HEK293 (cell line): Measurements from ENCODE around the gene ACP4.

Source experiments
- CTCF ChIA-PET: fragments of 350-600 bp; formaldehyde crosslinking; extraction: SDS; loops from one replicate; lab custom pipeline; 2021; ENCODE audit warnings: antibody characterized with exemption; lab: Yijun Ruan, JAX
- POLR2A ChIA-PET: fragments of 300-600 bp; formaldehyde crosslinking; extraction: SDS; loops from one replicate; lab custom pipeline; 2020; ENCODE audit warnings: antibody characterized with exemption, inconsistent platforms; lab: Yijun Ruan, JAX
- H3K27ac ChIP-seq: fragments of 200-500 bp; sonication (Bioruptor generic); 2 replicates; pipeline ENCODE4 v1.5.1; 2014; ENCODE audit warnings: low read depth, low read length, control low read depth, inconsistent platforms; ENCODE audit errors: extremely low read depth
- H3K36me3 ChIP-seq, 2 experiments: fragments of 200-500 bp in 1 of 2; sonication (Bioruptor generic) in 1 of 2; 1 replicate in 1 of 2; 2 replicates in 1 of 2; pipeline ENCODE4 v1.5.1; 2014 to 2017; ENCODE audit warnings: inconsistent platforms in 2 of 2, low read length in 2 of 2; ENCODE audit not compliant: control insufficient read depth in 2 of 2, insufficient read depth in 1 of 2
- H3K4me1 ChIP-seq: fragments of 200-500 bp; sonication (Bioruptor generic); 2 replicates; pipeline ENCODE4 v1.5.1; 2014; ENCODE audit warnings: mild to moderate bottlenecking, low read length, inconsistent platforms; ENCODE audit not compliant: control insufficient read depth, insufficient read depth
- H3K4me3 ChIP-seq: 2 replicates; pipeline ENCODE4 v1.5.1; 2011; ENCODE audit warnings: low read depth, mild to moderate bottlenecking, control low read depth, low read length, moderate library complexity
- H3K9me3 ChIP-seq: fragments of 200-500 bp; sonication (Bioruptor generic); 2 replicates; pipeline ENCODE4 v1.5.1; 2014; ENCODE audit warnings: low read depth, low read length, inconsistent platforms; ENCODE audit not compliant: control insufficient read depth, insufficient read depth
- EGR2 ChIP-seq: fragments of 450-650 bp; formaldehyde crosslinking; IDR thresholded peaks from 2 replicates; pipeline ENCODE4 v1.5.1; 2016; ENCODE audit warnings: low read depth, missing biosample characterization, missing genetic modification characterization
- ELK4 ChIP-seq: IDR thresholded peaks from 2 replicates; pipeline ENCODE4 v1.6.1; 2011; ENCODE audit warnings: mild to moderate bottlenecking, low read depth, low read length, borderline replicate concordance
- GLI2 ChIP-seq: fragments of 450-650 bp; formaldehyde crosslinking; IDR thresholded peaks from 2 replicates; pipeline ENCODE4; 2017; ENCODE audit warnings: missing biosample characterization, missing genetic modification characterization, low read depth, borderline replicate concordance
- GLIS1 ChIP-seq: fragments of 450-650 bp; formaldehyde crosslinking; IDR thresholded peaks from 2 replicates; pipeline ENCODE4 v1.5.1; 2016; ENCODE audit warnings: missing biosample characterization, missing genetic modification characterization
- GLIS2 ChIP-seq: fragments of 450-650 bp; formaldehyde crosslinking; IDR thresholded peaks from 2 replicates; pipeline ENCODE4 v1.5.1; 2016; ENCODE audit warnings: missing biosample characterization, missing genetic modification characterization
- KLF1 ChIP-seq: fragments of 450-650 bp; formaldehyde crosslinking; IDR thresholded peaks from 2 replicates; pipeline ENCODE4 v1.5.1; 2016; ENCODE audit warnings: missing biosample characterization, missing genetic modification characterization
- KLF17 ChIP-seq: fragments of 450-650 bp; formaldehyde crosslinking; IDR thresholded peaks from 2 replicates; pipeline ENCODE4 v1.5.1; 2016; ENCODE audit warnings: missing biosample characterization, missing genetic modification characterization
- OSR2 ChIP-seq: fragments of 450-650 bp; formaldehyde crosslinking; IDR thresholded peaks from 2 replicates; pipeline ENCODE4 v1.5.1; 2016; ENCODE audit warnings: missing biosample characterization, missing genetic modification characterization
- PRDM2 ChIP-seq: fragments of 450-650 bp; formaldehyde crosslinking; IDR thresholded peaks from 2 replicates; pipeline ENCODE4 v1.5.1; 2016; ENCODE audit warnings: missing biosample characterization, missing genetic modification characterization, borderline replicate concordance
- REPIN1 ChIP-seq: fragments of 450-650 bp; formaldehyde crosslinking; IDR thresholded peaks from 2 replicates; pipeline ENCODE4 v1.5.1; 2017; ENCODE audit warnings: missing biosample characterization, missing genetic modification characterization, low read depth
- REST ChIP-seq: fragments of 450-650 bp; formaldehyde crosslinking; IDR thresholded peaks from 2 replicates; pipeline ENCODE4 v1.5.1; 2016; ENCODE audit warnings: missing biosample characterization, missing genetic modification characterization
- ZBTB48 ChIP-seq: fragments of 450-650 bp; formaldehyde crosslinking; IDR thresholded peaks from 2 replicates; pipeline ENCODE4 v1.5.1; 2016; ENCODE audit warnings: missing biosample characterization, missing genetic modification characterization
- ZBTB7A ChIP-seq: fragments of 450-650 bp; formaldehyde crosslinking; IDR thresholded peaks from 2 replicates; pipeline ENCODE4 v1.5.1; 2016; ENCODE audit warnings: low read depth, missing biosample characterization, missing genetic modification characterization
- ZFHX2 ChIP-seq: fragments of 450-650 bp; formaldehyde crosslinking; conservative IDR thresholded peaks from 2 replicates; pipeline ENCODE4 v1.5.1; 2016; ENCODE audit warnings: missing biosample characterization, missing genetic modification characterization
- ZNF132 ChIP-seq: fragments of 450-650 bp; formaldehyde crosslinking; IDR thresholded peaks from 2 replicates; pipeline ENCODE4 v1.5.1; 2017; ENCODE audit warnings: missing biosample characterization, missing genetic modification characterization, borderline replicate concordance
- ZNF157 ChIP-seq: fragments of 450-650 bp; formaldehyde crosslinking; IDR thresholded peaks from 2 replicates; pipeline ENCODE4 v1.5.1; 2016; ENCODE audit warnings: missing biosample characterization, missing genetic modification characterization
- ZNF223 ChIP-seq: fragments of 450-650 bp; formaldehyde crosslinking; IDR thresholded peaks from 2 replicates; pipeline ENCODE4 v1.5.1; 2016; ENCODE audit warnings: missing biosample characterization, missing genetic modification characterization
- ZNF398 ChIP-seq: fragments of 450-650 bp; formaldehyde crosslinking; IDR thresholded peaks from 2 replicates; pipeline ENCODE4 v1.5.1; 2017; ENCODE audit warnings: missing biosample characterization, missing genetic modification characterization
- ZNF670 ChIP-seq: fragments of 450-650 bp; formaldehyde crosslinking; IDR thresholded peaks from 2 replicates; pipeline ENCODE4 v1.5.1; 2016; ENCODE audit warnings: missing biosample characterization, missing genetic modification characterization, low read depth
- ZNF785 ChIP-seq: fragments of 450-650 bp; formaldehyde crosslinking; IDR thresholded peaks from 2 replicates; pipeline ENCODE4 v1.5.1; 2016; ENCODE audit warnings: missing biosample characterization, missing genetic modification characterization
- ZNF830 ChIP-seq: fragments of 450-650 bp; IDR thresholded peaks from 2 replicates; pipeline ENCODE4 v1.5.0; 2018; ENCODE audit warnings: missing biosample characterization, missing genetic modification characterization, low read depth, mild to moderate bottlenecking, moderate library complexity
- TF ChIP-seq, protein P1 (sequence below): fragments of 450-650 bp; formaldehyde crosslinking; optimal IDR thresholded peaks from 2 replicates; pipeline ENCODE3; 2016; ENCODE audit warnings: missing biosample characterization, mild to moderate bottlenecking, missing genetic modification characterization

ACP4 gene

GRCh38 chr19:50823389-50824042 is 33.3 kb downstream of the ACP4 start, which contains the start of gene KLK1:
Gene KLK1, minus strand, starts transcription at chr19:50823787. Its CDS starts 39 bp downstream, at chr19:50823748.
- Histone ChIP-seq H3K9me3 (no peaks in the 10 kb centered on the region), H3K27ac (no peak within 1 kb of the TSS), H3K4me1 (no peaks in the 10 kb centered on the region), H3K4me3 (no peak within 1 kb of the TSS), H3K36me3 (no peaks in the 10 kb centered on the region)
- ChIA-PET POLR2A (interaction anchor here (1.3 kb wide), 1 partner anchor 19 kb away, joined by 6 read pairs; no protein-coding TSS in a partner anchor), CTCF (interaction anchor here (1.4 kb wide), 1 partner anchor 99 kb away, joined by 3 read pairs; no protein-coding TSS in a partner anchor)
- TF ChIP-seq PRDM2 (tag by site-specific recombination) = no peak
- TF ChIP-seq, protein P1, sequence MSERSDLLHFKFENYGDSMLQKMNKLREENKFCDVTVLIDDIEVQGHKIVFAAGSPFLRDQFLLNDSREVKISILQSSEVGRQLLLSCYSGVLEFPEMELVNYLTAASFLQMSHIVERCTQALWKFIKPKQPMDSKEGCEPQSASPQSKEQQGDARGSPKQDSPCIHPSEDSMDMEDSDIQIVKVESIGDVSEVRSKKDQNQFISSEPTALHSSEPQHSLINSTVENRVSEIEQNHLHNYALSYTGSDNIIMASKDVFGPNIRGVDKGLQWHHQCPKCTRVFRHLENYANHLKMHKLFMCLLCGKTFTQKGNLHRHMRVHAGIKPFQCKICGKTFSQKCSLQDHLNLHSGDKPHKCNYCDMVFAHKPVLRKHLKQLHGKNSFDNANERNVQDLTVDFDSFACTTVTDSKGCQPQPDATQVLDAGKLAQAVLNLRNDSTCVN (tag by site-specific recombination) = no peak
- TF ChIP-seq KLF1 (tag by site-specific recombination) = peak; percentile 96
- no peak for TF ChIP-seq ZNF223 (tag by site-specific recombination)
- TF ChIP-seq ZBTB48 (tag by site-specific recombination) = no peak
- no peak for TF ChIP-seq GLIS2
- TF ChIP-seq GLIS1 (tag by site-specific recombination) = peak; percentile 48
- TF ChIP-seq ZNF785 (tag by site-specific recombination) = no peak
- no peak for TF ChIP-seq ELK4
- TF ChIP-seq ZFHX2 (tag by site-specific recombination) = peak; percentile 91
- peak; percentile 85 for TF ChIP-seq EGR2 (tag by site-specific recombination)
- TF ChIP-seq OSR2 (tag by site-specific recombination) = no peak
- no peak for TF ChIP-seq ZNF830 (tag by site-specific recombination)
- no peak for TF ChIP-seq ZNF132 (tag by site-specific recombination)
- no peak for TF ChIP-seq ZBTB7A
- no peak for TF ChIP-seq REST (tag by site-specific recombination)
- peak; percentile 33; the same call in 1 of the 2 replicates for TF ChIP-seq ZNF398 (tag by site-specific recombination)
- TF ChIP-seq ZNF670 (tag by site-specific recombination) = no peak
- peak; percentile 33; the same call in 1 of the 2 replicates for TF ChIP-seq KLF17 (tag by site-specific recombination)
- no peak for TF ChIP-seq REPIN1
- no peak for TF ChIP-seq GLI2 (tag by site-specific recombination)
- TF ChIP-seq ZNF157 (tag by site-specific recombination) = no peak
